GM12878 (cell line): ENCODE measurements around the gene HMX2. TPM values are rescaled to one million over a fixed set of nuclear protein-coding genes. Genes with fewer than 3 reads are reported as not detected.

Experiments
- ATF2 ChIP-seq: IDR thresholded peaks from 2 replicates; pipeline ENCODE4 v1.6.1; 2012; ENCODE audit warnings: low read length, inconsistent platforms
- EP300 ChIP-seq, 2 experiments: fragments of 150-350 bp in 1 of 2; IDR thresholded peaks; 2 replicates each; pipeline ENCODE4 v1.6.1; 2011 to 2012; ENCODE audit warnings: low read depth in 2 of 2, low read length in 2 of 2, borderline replicate concordance in 1 of 2, improper control_type of control experiment in 1 of 2, inconsistent platforms in 1 of 2; ENCODE audit not compliant: control insufficient read depth in 1 of 2
- FOS ChIP-seq: IDR thresholded peaks from 3 replicates; pipeline ENCODE4 v1.6.1; 2011; ENCODE audit warnings: borderline replicate concordance; ENCODE audit not compliant: insufficient read length; ENCODE audit errors: extremely low read depth
- FOXM1 ChIP-seq: IDR thresholded peaks from 2 replicates; pipeline ENCODE4 v1.6.1; 2012; ENCODE audit warnings: low read depth, mild to moderate bottlenecking, inconsistent platforms, low read length, moderate library complexity
- GATAD2B ChIP-seq: fragments of 450-650 bp; conservative IDR thresholded peaks from 2 replicates; pipeline ENCODE4 v1.6.1; 2017; ENCODE audit warnings: low read depth, mild to moderate bottlenecking, moderate library complexity
- HDAC2 ChIP-seq: fragments of 200-600 bp; sonication (generic); IDR thresholded peaks from 2 replicates; pipeline ENCODE4 v1.6.1; 2017
- HDGF ChIP-seq: fragments of 450-650 bp; IDR thresholded peaks from 2 replicates; pipeline ENCODE4 v1.6.1; 2016; ENCODE audit warnings: antibody characterized with exemption
- KDM1A ChIP-seq: fragments of 200-600 bp; sonication (generic); IDR thresholded peaks from 2 replicates; pipeline ENCODE4 v1.6.1; 2016; ENCODE audit warnings: borderline replicate concordance
- NKRF ChIP-seq: fragments of 450-650 bp; conservative IDR thresholded peaks from 2 replicates; pipeline ENCODE4 v1.6.1; 2017; ENCODE audit warnings: mild to moderate bottlenecking, moderate library complexity
- NR2C1 ChIP-seq: fragments of 450-650 bp; IDR thresholded peaks from 2 replicates; pipeline ENCODE4 v1.6.1; 2017; ENCODE audit warnings: antibody characterized with exemption, mild to moderate bottlenecking, moderate library complexity
- RELB ChIP-seq: fragments of 450-650 bp; IDR thresholded peaks from 2 replicates; pipeline ENCODE4 v1.6.1; 2017; ENCODE audit warnings: low read depth, mild to moderate bottlenecking, moderate library complexity
- YY1 ChIP-seq: IDR thresholded peaks from 2 replicates; pipeline ENCODE4 v1.6.1; 2011; ENCODE audit warnings: low read depth, mild to moderate bottlenecking, low read length
- ZNF207 ChIP-seq: fragments of 450-650 bp; IDR thresholded peaks from 2 replicates; pipeline ENCODE4 v1.6.1; 2014; ENCODE audit warnings: antibody characterized with exemption, mild to moderate bottlenecking, borderline replicate concordance
- polyA plus RNA-seq, 11 experiments: library from polyadenylated mRNA; depleted of rRNA in 4 of 11; unstranded in 6 of 11; stranded (reverse) in 5 of 11; fragments of >200 nt; fragmentation: Nextera tagmentation in 4 of 11; fragmentation: Illumina TruSeq in 1 of 11; extraction: Ambion mirVana in 4 of 11; extraction: Trizol in 1 of 11; gene quantifications; 1 replicate in 1 of 11; 2 replicates in 10 of 11; pipeline versions ENCODE4 v1.2.1 to v1.2.3, GENCODE V29; 2011 to 2016; ENCODE audit warnings: inconsistent platforms in 2 of 11, missing spikeins in 2 of 11, low read depth in 1 of 11
- total RNA-seq, 4 experiments: library from RNA; depleted of rRNA in 3 of 4; stranded (reverse); fragments of >200 nt in 3 of 4; fragmentation: Illumina TruSeq in 1 of 4; extraction: Trizol in 1 of 4; gene quantifications; 2 replicates each; pipeline versions ENCODE4 v1.2.1 to v1.2.3, GENCODE V29; 2013 to 2021
- TF ChIP-seq, protein P1 (sequence below): fragments of 450-650 bp; formaldehyde crosslinking; IDR thresholded peaks from 2 replicates; pipeline ENCODE4 v1.4.0; 2022; ENCODE audit warnings: mild to moderate bottlenecking, moderate library complexity
- TF ChIP-seq, protein P2 (sequence below): fragments of 450-650 bp; IDR thresholded peaks from 2 replicates; pipeline ENCODE4 v1.6.1; 2016; ENCODE audit warnings: mild to moderate bottlenecking, moderate library complexity, borderline replicate concordance
- TF ChIP-seq, protein P3 (sequence below): IDR thresholded peaks from 2 replicates; pipeline ENCODE4 v1.6.1; 2012; ENCODE audit warnings: low read depth, low read length, improper control_type of control experiment

HMX2 gene
- total and polyA plus RNA-seq, 10 of the 15 experiments (the other 5 are each of a cell fraction or from before 2014, with no cell fraction given) = 1.4 to 31.3 (median 16.8) TPM; not detected in 1

DNA sequence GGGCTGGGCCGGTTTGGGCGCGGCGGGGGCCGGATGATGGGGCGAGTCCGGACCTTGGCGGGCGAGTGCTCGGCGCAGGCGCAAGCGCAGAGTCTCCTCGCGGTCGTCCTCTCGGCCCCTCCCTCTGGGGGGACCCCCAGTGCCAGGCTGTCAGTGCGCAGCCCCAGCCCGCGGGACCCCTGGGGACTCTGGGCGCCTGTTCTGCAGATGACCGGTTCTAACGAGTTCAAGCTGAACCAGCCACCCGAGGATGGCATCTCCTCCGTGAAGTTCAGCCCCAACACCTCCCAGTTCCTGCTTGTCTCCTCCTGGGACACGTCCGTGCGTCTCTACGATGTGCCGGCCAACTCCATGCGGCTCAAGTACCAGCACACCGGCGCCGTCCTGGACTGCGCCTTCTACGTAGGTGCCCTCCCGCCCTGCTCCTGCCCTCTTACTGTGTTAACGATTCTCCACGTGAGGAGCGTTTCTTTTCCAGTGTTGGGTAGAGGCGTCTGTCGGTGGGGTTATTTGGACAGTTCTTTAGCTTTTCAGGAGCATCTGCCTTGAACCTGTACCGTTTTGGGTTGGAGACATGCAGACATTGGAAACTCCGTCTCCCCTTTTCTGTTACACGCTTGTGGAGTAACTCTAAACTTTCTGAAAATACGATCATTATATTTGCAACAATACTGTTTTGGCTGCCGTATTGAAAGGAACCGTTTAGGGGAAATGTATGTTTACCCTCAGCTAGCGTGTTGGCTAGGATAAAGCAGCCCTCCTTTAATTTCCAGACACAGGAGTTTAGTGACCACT, 7.0 kb downstream of the HMX2 start (continued):
- no peak for TF ChIP-seq NKRF
- TF ChIP-seq RELB = no peak
- TF ChIP-seq, protein P1, sequence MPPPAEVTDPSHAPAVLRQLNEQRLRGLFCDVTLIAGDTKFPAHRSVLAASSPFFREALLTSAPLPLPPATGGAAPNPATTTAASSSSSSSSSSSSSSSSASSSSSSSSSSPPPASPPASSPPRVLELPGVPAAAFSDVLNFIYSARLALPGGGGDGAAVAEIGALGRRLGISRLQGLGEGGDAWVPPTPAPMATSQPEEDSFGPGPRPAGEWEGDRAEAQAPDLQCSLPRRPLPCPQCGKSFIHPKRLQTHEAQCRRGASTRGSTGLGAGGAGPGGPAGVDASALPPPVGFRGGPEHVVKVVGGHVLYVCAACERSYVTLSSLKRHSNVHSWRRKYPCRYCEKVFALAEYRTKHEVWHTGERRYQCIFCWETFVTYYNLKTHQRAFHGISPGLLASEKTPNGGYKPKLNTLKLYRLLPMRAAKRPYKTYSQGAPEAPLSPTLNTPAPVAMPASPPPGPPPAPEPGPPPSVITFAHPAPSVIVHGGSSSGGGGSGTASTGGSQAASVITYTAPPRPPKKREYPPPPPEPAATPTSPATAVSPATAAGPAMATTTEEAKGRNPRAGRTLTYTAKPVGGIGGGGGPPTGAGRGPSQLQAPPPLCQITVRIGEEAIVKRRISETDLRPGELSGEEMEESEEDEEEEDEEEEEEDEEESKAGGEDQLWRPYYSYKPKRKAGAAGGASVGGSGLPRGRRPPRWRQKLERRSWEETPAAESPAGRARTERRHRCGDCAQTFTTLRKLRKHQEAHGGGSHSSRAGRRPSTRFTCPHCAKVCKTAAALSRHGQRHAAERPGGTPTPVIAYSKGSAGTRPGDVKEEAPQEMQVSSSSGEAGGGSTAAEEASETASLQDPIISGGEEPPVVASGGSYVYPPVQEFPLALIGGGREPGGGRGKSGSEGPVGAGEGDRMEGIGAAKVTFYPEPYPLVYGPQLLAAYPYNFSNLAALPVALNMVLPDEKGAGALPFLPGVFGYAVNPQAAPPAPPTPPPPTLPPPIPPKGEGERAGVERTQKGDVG (CRISPR knock-in tag) = no peak
- TF ChIP-seq HDAC2 = no peak
- TF ChIP-seq ZNF207 = no peak
- no peak for TF ChIP-seq HDGF
- no peak; the same call in 1 of the 2 replicates for TF ChIP-seq GATAD2B
- TF ChIP-seq, protein P2, sequence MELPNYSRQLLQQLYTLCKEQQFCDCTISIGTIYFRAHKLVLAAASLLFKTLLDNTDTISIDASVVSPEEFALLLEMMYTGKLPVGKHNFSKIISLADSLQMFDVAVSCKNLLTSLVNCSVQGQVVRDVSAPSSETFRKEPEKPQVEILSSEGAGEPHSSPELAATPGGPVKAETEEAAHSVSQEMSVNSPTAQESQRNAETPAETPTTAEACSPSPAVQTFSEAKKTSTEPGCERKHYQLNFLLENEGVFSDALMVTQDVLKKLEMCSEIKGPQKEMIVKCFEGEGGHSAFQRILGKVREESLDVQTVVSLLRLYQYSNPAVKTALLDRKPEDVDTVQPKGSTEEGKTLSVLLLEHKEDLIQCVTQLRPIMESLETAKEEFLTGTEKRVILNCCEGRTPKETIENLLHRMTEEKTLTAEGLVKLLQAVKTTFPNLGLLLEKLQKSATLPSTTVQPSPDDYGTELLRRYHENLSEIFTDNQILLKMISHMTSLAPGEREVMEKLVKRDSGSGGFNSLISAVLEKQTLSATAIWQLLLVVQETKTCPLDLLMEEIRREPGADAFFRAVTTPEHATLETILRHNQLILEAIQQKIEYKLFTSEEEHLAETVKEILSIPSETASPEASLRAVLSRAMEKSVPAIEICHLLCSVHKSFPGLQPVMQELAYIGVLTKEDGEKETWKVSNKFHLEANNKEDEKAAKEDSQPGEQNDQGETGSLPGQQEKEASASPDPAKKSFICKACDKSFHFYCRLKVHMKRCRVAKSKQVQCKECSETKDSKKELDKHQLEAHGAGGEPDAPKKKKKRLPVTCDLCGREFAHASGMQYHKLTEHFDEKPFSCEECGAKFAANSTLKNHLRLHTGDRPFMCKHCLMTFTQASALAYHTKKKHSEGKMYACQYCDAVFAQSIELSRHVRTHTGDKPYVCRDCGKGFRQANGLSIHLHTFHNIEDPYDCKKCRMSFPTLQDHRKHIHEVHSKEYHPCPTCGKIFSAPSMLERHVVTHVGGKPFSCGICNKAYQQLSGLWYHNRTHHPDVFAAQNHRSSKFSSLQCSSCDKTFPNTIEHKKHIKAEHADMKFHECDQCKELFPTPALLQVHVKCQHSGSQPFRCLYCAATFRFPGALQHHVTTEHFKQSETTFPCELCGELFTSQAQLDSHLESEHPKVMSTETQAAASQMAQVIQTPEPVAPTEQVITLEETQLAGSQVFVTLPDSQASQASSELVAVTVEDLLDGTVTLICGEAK = no peak
- TF ChIP-seq FOXM1 = no peak
- TF ChIP-seq ATF2 = no peak
- no peak for TF ChIP-seq EP300 (IDR thresholded peaks at IDR 0.05; ENCODE audit: borderline replicate concordance in 1 of 2, control insufficient read depth in 1 of 2, low read depth in 2 of 2, low read length in 2 of 2)
- no peak for TF ChIP-seq YY1
- no peak for TF ChIP-seq FOS
- TF ChIP-seq KDM1A = no peak
- TF ChIP-seq NR2C1 = no peak
- TF ChIP-seq, protein P3, sequence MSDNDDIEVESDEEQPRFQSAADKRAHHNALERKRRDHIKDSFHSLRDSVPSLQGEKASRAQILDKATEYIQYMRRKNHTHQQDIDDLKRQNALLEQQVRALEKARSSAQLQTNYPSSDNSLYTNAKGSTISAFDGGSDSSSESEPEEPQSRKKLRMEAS = peak; percentile 38
